Smooth muscle cell of the coronary artery (primary cell): ENCODE results near the gene ATP5PD. TPM values are rescaled to one million over a fixed set of nuclear protein-coding genes. Genes with fewer than 3 reads are reported as not detected.

Experiments used
- total RNA-seq: library from RNA; depleted of rRNA; stranded (reverse); fragments of >200 nt; gene quantifications from 2 replicates; pipeline ENCODE4 v1.2.3, GENCODE V29; 2014; ENCODE audit warnings: low replicate concordance

Gene ATP5PD
- 236 and 296 TPM in 2 replicates for total RNA-seq

GRCh38 chr17:75046407-75047289 lies at the start of gene ATP5PD, which contains the start of gene KCTD2:
Gene ATP5PD (minus strand): TSS chr17:75046969. CDS start chr17:75042650, 4,319 bp downstream.
Gene KCTD2 (plus strand): TSS chr17:75047225. CDS start chr17:75047251, 26 bp downstream.

GRCh38 chr17:75087558-75088453 lies 41.0 kb upstream of the ATP5PD start, which contains the start of gene SLC16A5:
Gene SLC16A5 (plus strand): TSS chr17:75087954. CDS start chr17:75093637, 5,683 bp downstream.

GRCh38 chr17:75012346-75013091 lies 34.2 kb downstream of the ATP5PD start, which contains the start of gene MRPL58:
Gene MRPL58 (plus strand): TSS chr17:75012670. CDS start chr17:75012687, 17 bp downstream.

Other genes starting within 250 kb of the ATP5PD start
- 0.15 and 0.23 TPM in 2 replicates for gene GRIN2C, start 187.1 kb downstream of the ATP5PD start, total RNA-seq
- 36.2 and 37.7 TPM in 2 replicates for gene FDXR, start 174.0 kb downstream of the ATP5PD start, total RNA-seq
- not detected in 2 replicates for gene FADS6, start 153.3 kb downstream of the ATP5PD start, total RNA-seq
- gene USH1G, start 123.7 kb downstream of the ATP5PD start, total RNA-seq, result not detected in 2 replicates
- not detected in 2 replicates for gene OTOP2, start 122.7 kb downstream of the ATP5PD start, total RNA-seq
- gene OTOP3, start 111.1 kb downstream of the ATP5PD start, total RNA-seq, result not detected in 2 replicates
- gene HID1, start 74.2 kb downstream of the ATP5PD start, total RNA-seq, result 0.23 and 0.90 TPM in 2 replicates
- gene CDR2L, start 59.3 kb downstream of the ATP5PD start, total RNA-seq, result 5.4 and 14.8 TPM in 2 replicates
- 17.1 and 27.8 TPM in 2 replicates for gene MRPL58, start 34.3 kb downstream of the ATP5PD start, total RNA-seq
- 10.4 and 26.4 TPM in 2 replicates for gene KCTD2, start 256 bp upstream of the ATP5PD start, total RNA-seq
- gene SLC16A5, start 41.0 kb upstream of the ATP5PD start, total RNA-seq, result 0.60 and 2.8 TPM in 2 replicates
- gene ARMC7, start 63.0 kb upstream of the ATP5PD start, total RNA-seq, result 2.0 and 2.1 TPM in 2 replicates
- gene NT5C, start 84.8 kb upstream of the ATP5PD start, total RNA-seq, result 20.4 and 54.6 TPM in 2 replicates
- 16.0 and 107 TPM in 2 replicates for gene JPT1, start 107.5 kb upstream of the ATP5PD start, total RNA-seq
- gene SUMO2, start 136.0 kb upstream of the ATP5PD start, total RNA-seq, result 148 and 219 TPM in 2 replicates
- gene NUP85, start 158.7 kb upstream of the ATP5PD start, total RNA-seq, result 24.6 and 28.5 TPM in 2 replicates
- gene GGA3, start 214.6 kb upstream of the ATP5PD start, total RNA-seq, result 10.5 and 18.5 TPM in 2 replicates
- 34.2 and 58.6 TPM in 2 replicates for gene MRPS7, start 214.9 kb upstream of the ATP5PD start, total RNA-seq
- gene MIF4GD, start 224.3 kb upstream of the ATP5PD start, total RNA-seq, result 7.1 and 10.4 TPM in 2 replicates
- 4.9 and 5.4 TPM in 2 replicates for gene SLC25A19, start 242.5 kb upstream of the ATP5PD start, total RNA-seq